Heart right ventricle (tissue), 16 donors: ENCODE results near the gene GEN1. TPM values are rescaled to one million over a fixed set of nuclear protein-coding genes. Genes with fewer than 3 reads are reported as not detected.

Experiments
- ATAC-seq, 8 donors: fragments of 200-7000 bp; cut with Tn5 transposase; one replicate each; pipeline ENCODE4 v1.9.1; 2020; ENCODE audit warnings: mild to moderate bottlenecking in 8 of 8, moderate library complexity in 8 of 8, moderate number of reproducible peaks in 1 of 8
- DNase-seq, 2 donors: peaks; one replicate each; pipeline ENCODE4 v3.0.0-alpha.2; 2020
- H3K27ac ChIP-seq, 10 donors: fragments of 200-600 bp; sonication (generic) in 2 of 10; one replicate each; pipeline versions ENCODE4 v1.5.0 to v1.8.0; 2020 to 2022; ENCODE audit warnings: mild to moderate bottlenecking in 3 of 10
- H3K27me3 ChIP-seq, 7 donors: fragments of 200-600 bp; one replicate each; pipeline ENCODE4 v1.8.0; 2021 to 2022; ENCODE audit warnings: mild to moderate bottlenecking in 2 of 7
- H3K36me3 ChIP-seq, 9 donors: fragments of 200-600 bp; sonication (generic) in 1 of 9; one replicate each; pipeline versions ENCODE4 v1.5.0 to v1.8.0; 2020 to 2022; ENCODE audit warnings: mild to moderate bottlenecking in 2 of 9
- H3K4me1 ChIP-seq, 9 donors: fragments of 200-600 bp; sonication (generic) in 1 of 9; one replicate each; pipeline versions ENCODE4 v1.5.0 to v1.8.0; 2020 to 2022; ENCODE audit warnings: mild to moderate bottlenecking in 4 of 9
- H3K4me3 ChIP-seq, 10 donors: fragments of 200-600 bp; sonication (generic) in 2 of 10; one replicate each; pipeline versions ENCODE4 v1.5.0 to v1.8.0; 2020 to 2022; ENCODE audit warnings: mild to moderate bottlenecking in 7 of 10, moderate library complexity in 2 of 10
- H3K9me3 ChIP-seq, 11 donors: fragments of 200-600 bp in 10 of 11; sonication (generic) in 2 of 11; one replicate each; pipeline versions ENCODE4 v1.5.0 to v1.8.0; 2013 to 2022; ENCODE audit warnings: mild to moderate bottlenecking in 2 of 11, control low read depth in 1 of 11, moderate library complexity in 1 of 11
- CTCF ChIP-seq, 9 donors: fragments of 200-600 bp; sonication (generic) in 2 of 9; IDR thresholded peaks; one replicate each; pipeline versions ENCODE4 v1.5.0 to v1.8.0; 2021 to 2022; ENCODE audit warnings: antibody characterized with exemption in 9 of 9, mild to moderate bottlenecking in 5 of 9, moderate library complexity in 1 of 9
- WGBS, 2 donors: extraction: QIAGEN DNeasy Blood & Tissue Kit; methylation state at CpG; one replicate each; pipeline ENCODE4 v1.1.7; 2013; ENCODE audit warnings: inconsistent platforms in 1 of 2; 5-methylcytosine and 5-hydroxymethylcytosine counted together
- intact Hi-C, 10 donors: fragments of 100-400 bp; cut with DNase I; formaldehyde crosslinking; loops; one replicate each; pipeline versions ENCODE4 v1.11.1 to v1.14.2; 2022
- polyA plus RNA-seq, 2 donors: library from polyadenylated mRNA; stranded (reverse); fragments of 200-250 nt; gene quantifications; one replicate each; pipeline ENCODE4 v1.2.3, GENCODE V29; 2013
- total RNA-seq, 10 donors: library from RNA; stranded (reverse); fragmentation: NEBNext Ultra II Directional in 3 of 10; extraction: Animal tissue kit (Norgen Biotek cat#: 25700) in 3 of 10; gene quantifications; one replicate each; pipeline versions ENCODE4 v1.2.1 to v1.2.4, GENCODE V29; 2021 to 2023
- donor health status: Arrhythmogenic right ventricular cardiomyopathy.
- donor health status: ischemic (EF 13 %, LVEDD 7.1; RV severe dilation, severe dysfunction).
- donor health status: healthy with polysubstance abuse.
- donor health status: DM: no; HTN: yes; CAD: no.
- donor health status: DM: no; HTN: no; CAD: no.
- donor health status: ischemic (EF 25% LVEDD 6.9; RV normal size, moderate dysfunction).
- donor health status: ischemic (EF 25% LVEDD 5.7; RV mildly dilated, moderate dysfunction).
- donor health status: healthy.
- donor health status: DM: yes; HTN: yes; CAD: no.
- donor health status: Ischemic cardiomyopathy.
- donor health status: ischemic (EF 35%, LVEDD 5.7; RV mildly dilated, moderate dysfunction).
- donor health status: nonischemic (EF 11% LVEDD 7.7; RV severe dilation, severe dysfunction).
- donor health status: DM: yes; HTN: yes; CAD: no.
- donor health status: PGD.
- donor health status: ischemic (EF 29% LVEDD 5.4; RV normal size, mild dysfunction).
- donor health status: nonischemic (EF 23%, LVEDD 6.1; RV moderate dilation, normal function).

The GEN1 gene
- total and polyA plus RNA-seq, 12 donors, result 0.71 to 5.4 (median 3.8) TPM

DNA sequence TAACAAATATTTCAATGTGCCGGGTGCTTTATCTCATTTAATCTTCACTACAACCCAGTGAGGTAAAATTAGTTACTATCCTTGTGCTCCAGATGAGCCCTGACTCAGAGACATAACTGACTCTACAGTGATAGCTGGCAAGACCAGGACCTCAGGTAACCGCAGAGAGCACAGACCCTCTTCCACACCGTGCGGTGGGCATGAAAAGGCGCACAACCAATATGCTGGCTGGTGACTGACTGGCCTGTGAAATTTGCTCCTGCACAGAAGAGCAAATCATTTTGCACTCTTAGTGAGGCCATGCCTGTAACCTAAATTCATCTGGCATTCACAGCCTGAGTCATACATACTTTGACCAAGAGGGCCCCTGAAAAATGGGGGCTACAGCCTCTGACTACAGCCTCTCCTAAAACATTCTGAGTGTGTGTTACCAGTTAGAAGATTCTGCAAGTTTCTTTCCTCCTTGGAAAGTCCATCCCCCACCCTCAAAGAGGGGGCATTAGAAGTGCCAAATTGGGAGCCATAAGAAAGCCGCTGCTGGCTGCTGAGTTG lies 39.9 kb downstream of the GEN1 start:
- Histone ChIP-seq H3K9me3 (no peaks in the 10 kb centered on the region), H3K4me3 (no peak overlapping the region), H3K27me3 (no peaks in the 10 kb centered on the region), H3K4me1 (peaks cover 0 to 6% (median 0%) of the 10 kb centered on the region in 9 donors), H3K27ac (no peak overlapping the region), H3K36me3 (no peaks in the 10 kb centered on the region)
- no peak for TF ChIP-seq CTCF (IDR thresholded peaks at IDR 0.05)
- DNase-seq (no peak), ATAC-seq (no peak)
- intact Hi-C loops, result no loop called here
- WGBS, 2 donors, result 84 to 85% methylated on average over 6 of the region's 6 CpGs

DNA sequence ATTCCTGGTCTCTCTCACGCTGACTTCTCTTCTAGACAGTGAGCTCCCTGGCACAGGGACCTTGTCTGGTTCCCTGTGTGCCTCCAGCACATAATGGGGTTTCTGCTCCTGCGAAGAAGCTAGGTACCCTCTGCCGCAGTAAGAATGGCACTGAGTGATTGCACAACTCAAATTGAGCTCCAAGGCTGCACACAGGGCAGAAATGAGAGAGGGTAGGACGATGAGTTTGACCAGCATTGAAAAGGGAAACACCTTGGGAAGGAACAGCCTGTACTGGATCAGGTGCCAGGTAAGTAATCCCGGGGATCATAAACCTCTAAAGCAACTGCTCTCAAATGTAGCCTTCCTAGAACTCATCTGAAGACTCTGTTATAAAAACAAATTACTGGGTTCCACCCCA lies 41.4 kb downstream of the GEN1 start:
- Histone ChIP-seq H3K4me1 (peaks cover 0 to 18% (median 7%) of the 10 kb centered on the region in 9 donors), H3K27me3 (no peaks in the 10 kb centered on the region), H3K27ac (no peak overlapping the region), H3K36me3 (no peaks in the 10 kb centered on the region), H3K4me3 (no peak overlapping the region), H3K9me3 (no peaks in the 10 kb centered on the region)
- intact Hi-C loops, result no loop called here
- DNase-seq (no peak), ATAC-seq (no peak)
- 91 to 93% methylated on average over 5 of the region's 5 CpGs for WGBS, 2 donors
- no peak for TF ChIP-seq CTCF (IDR thresholded peaks at IDR 0.05)

DNA sequence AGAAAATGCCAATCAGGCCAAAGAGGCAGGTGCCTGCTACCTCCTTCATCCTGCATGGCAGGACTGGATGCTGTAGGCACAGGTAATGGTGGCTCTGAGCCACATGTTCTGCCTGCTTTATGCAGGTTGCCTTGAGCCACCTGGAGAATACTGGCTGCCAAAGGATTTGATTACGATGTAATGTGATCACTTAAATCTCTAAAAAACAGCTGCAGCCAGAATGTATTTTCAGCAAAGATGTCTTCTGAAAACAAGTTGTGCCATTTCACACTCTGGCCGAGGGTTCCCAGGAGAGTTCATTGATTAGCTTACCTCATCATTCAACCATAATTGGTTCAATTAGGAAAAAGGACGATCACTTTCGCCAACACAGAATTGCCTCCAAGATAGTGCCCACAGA lies 44.4 kb downstream of the GEN1 start:
- no peak for DNase-seq
- intact Hi-C loops, result no loop called here
- 94 to 96% methylated on average over 4 of the region's 4 CpGs for WGBS, 2 donors
- Histone ChIP-seq H3K4me3 (no peak overlapping the region), H3K27ac (no peak overlapping the region), H3K9me3 (no peaks in the 10 kb centered on the region), H3K36me3 (no peaks in the 10 kb centered on the region), H3K4me1 (peaks cover 0 to 21% (median 10%) of the 10 kb centered on the region in 9 donors), H3K27me3 (no peaks in the 10 kb centered on the region)
- no peak for ATAC-seq
- TF ChIP-seq CTCF (IDR thresholded peaks at IDR 0.05), result no peak

GRCh38 chr2:17799301-17800120 lies 45.6 kb downstream of the GEN1 start:
- no peaks in the 10 kb centered on the region for H3K36me3 ChIP-seq
- no peaks in the 10 kb centered on the region for H3K27me3 ChIP-seq
- intact Hi-C loops, result no loop called here
- 49 to 68% methylated on average over 7 of the region's 7 CpGs for WGBS, 2 donors
- DNase-seq (no peak), ATAC-seq (peak in 5 of 8 donors; percentile 30 to 85 (median 66))
- peaks cover 0 to 21% (median 12%) of the 10 kb centered on the region in 9 donors for H3K4me1 ChIP-seq
- no peak overlapping the region for H3K27ac ChIP-seq
- no peak overlapping the region for H3K4me3 ChIP-seq
- TF ChIP-seq CTCF (IDR thresholded peaks at IDR 0.05), result no peak
- H3K9me3 ChIP-seq, result no peaks in the 10 kb centered on the region
